HCT116 (cell line): ENCODE measurements around the gene MGAT4C. TPM values are rescaled to one million over a fixed set of nuclear protein-coding genes. Genes with fewer than 3 reads are reported as not detected.

Source experiments
- ATAC-seq: fragments of 200-7000 bp; cut with Tn5 transposase; 2 replicates; pipeline ENCODE4 v1.9.1; 2020; ENCODE audit warnings: mild to moderate bottlenecking, moderate library complexity
- BruUV-seq: library from RNA; stranded (reverse); fragments of 400-500 nt; replicated peaks from 2 replicates; lab custom pipeline; 2021; lab: Mats Ljungman, UMichigan
- CTCF ChIA-PET: fragments of 300-600 bp; sonication (Branson Sonifier 250); formaldehyde crosslinking; loops from one replicate; lab custom pipeline; 2021; ENCODE audit warnings: antibody characterized with exemption; lab: Charles Lee
- POLR2A ChIA-PET: fragments of 300-600, 350-600 bp; sonication (Branson Sonifier 250); formaldehyde crosslinking; loops from one replicate; lab custom pipeline; 2021; ENCODE audit warnings: antibody characterized with exemption; lab: Charles Lee
- RAD21 ChIA-PET, 2 experiments: fragments of 300-600 bp; sonication (Branson Sonifier 250); formaldehyde crosslinking; loops; one replicate each; lab custom pipeline; 2023; ENCODE audit warnings: low total read pairs in 2 of 2; ENCODE audit not compliant: uncharacterized antibody in 2 of 2, unreplicated experiment in 2 of 2, low non-redundant PET in 1 of 2; lab: Charles Lee
- DNase-seq: peaks from one replicate; pipeline ENCODE4 v3.0.0-alpha.2; 2010; ENCODE audit warnings: low read depth, low spot score
- H2AFZ ChIP-seq: fragments of 200-600 bp; shearing (Covaris generic), sonication (generic); 2 replicates; pipeline ENCODE4 v1.6.1; 2017; ENCODE audit warnings: low read depth, mixed run types, mixed read lengths, antibody characterized with exemption, low read length; ENCODE audit not compliant: poor library complexity, severe bottlenecking
- H3K27ac ChIP-seq: 2 replicates; pipeline ENCODE4 v1.5.1; 2012; ENCODE audit warnings: low read depth, low read length
- H3K27me3 ChIP-seq: fragments of 200-600 bp; sonication (generic); 2 replicates; pipeline ENCODE4 v1.6.1; 2016; ENCODE audit warnings: mixed run types, low read length, mixed read lengths; ENCODE audit not compliant: insufficient read depth
- H3K36me3 ChIP-seq, 2 experiments: fragments of 200-500 bp in 1 of 2; fragments of 200-600 bp in 1 of 2; sonication (Bioruptor generic) in 1 of 2; sonication (generic) in 1 of 2; 2 replicates each; pipeline versions ENCODE4 v1.5.1 to v1.6.1; 2014 to 2016; ENCODE audit warnings: low read length in 2 of 2, inconsistent platforms in 1 of 2, mixed read lengths in 1 of 2, mixed run types in 1 of 2; ENCODE audit not compliant: insufficient read depth in 2 of 2, control insufficient read depth in 1 of 2
- H3K4me1 ChIP-seq, 2 experiments: fragments of 200-600 bp in 1 of 2; sonication (generic) in 1 of 2; 2 replicates each; pipeline versions ENCODE4 v1.5.1 to v1.6.1; 2012 to 2017; ENCODE audit warnings: low read length in 2 of 2, inconsistent platforms in 1 of 2, mild to moderate bottlenecking in 1 of 2, mixed read lengths in 1 of 2, mixed run types in 1 of 2, moderate library complexity in 1 of 2; ENCODE audit not compliant: insufficient read depth in 2 of 2, control insufficient read depth in 1 of 2
- H3K4me2 ChIP-seq: fragments of 200-600 bp; sonication (generic); 2 replicates; pipeline ENCODE4 v1.6.1; 2017; ENCODE audit warnings: mixed run types, low read length, mixed read lengths
- H3K4me3 ChIP-seq, 2 experiments: fragments of 200-600 bp in 1 of 2; sonication (generic) in 1 of 2; replicated peaks in 1 of 2; 2 replicates each; pipeline ENCODE4 v1.5.1; 2011 to 2016; ENCODE audit warnings: low read length in 2 of 2, control low read depth in 1 of 2, low read depth in 1 of 2, mild to moderate bottlenecking in 1 of 2, mixed read lengths in 1 of 2, mixed run types in 1 of 2
- H3K79me2 ChIP-seq: fragments of 200-600 bp; sonication (generic); 2 replicates; pipeline ENCODE4 v1.6.1; 2017; ENCODE audit warnings: mild to moderate bottlenecking, mixed run types, low read length, moderate library complexity, mixed read lengths; ENCODE audit not compliant: insufficient read depth
- H3K9ac ChIP-seq: fragments of 200-600 bp; sonication (generic); 2 replicates; pipeline ENCODE4 v1.6.1; 2016; ENCODE audit warnings: low read length, mixed read lengths
- H3K9me2 ChIP-seq: fragments of 200-600 bp; sonication (generic), shearing (Covaris generic); 2 replicates; pipeline ENCODE4 v1.6.1; 2017; ENCODE audit warnings: mixed run types, mild to moderate bottlenecking, moderate library complexity; ENCODE audit not compliant: insufficient read depth
- H3K9me3 ChIP-seq, 2 experiments: fragments of 200-500 bp in 1 of 2; fragments of 200-600 bp in 1 of 2; sonication (Bioruptor generic) in 1 of 2; sonication (generic) in 1 of 2; 2 replicates each; pipeline ENCODE4 v1.6.1; 2014 to 2017; ENCODE audit warnings: low read length in 2 of 2, mixed read lengths in 2 of 2, inconsistent platforms in 1 of 2, low read depth in 1 of 2, mild to moderate bottlenecking in 1 of 2, mixed run types in 1 of 2, moderate library complexity in 1 of 2; ENCODE audit not compliant: control insufficient read depth in 1 of 2, insufficient read depth in 1 of 2
- H4K20me1 ChIP-seq: fragments of 200-600 bp; sonication (generic), shearing (Covaris generic); 2 replicates; pipeline ENCODE4 v1.6.1; 2017; ENCODE audit warnings: mixed run types, mild to moderate bottlenecking, moderate library complexity; ENCODE audit not compliant: insufficient read depth
- ATF3 ChIP-seq: IDR thresholded peaks from 2 replicates; pipeline ENCODE4 v1.6.1; 2012
- CBX3 ChIP-seq: IDR thresholded peaks from 2 replicates; pipeline ENCODE4 v1.6.1; 2012; ENCODE audit warnings: low read depth
- CEBPB ChIP-seq: IDR thresholded peaks from 2 replicates; pipeline ENCODE4 v1.6.1; 2012; ENCODE audit warnings: low read depth
- CTCF ChIP-seq, 3 experiments: fragments of 200-600 bp in 1 of 3; sonication (generic) in 1 of 3; IDR thresholded peaks in 2 of 3; conservative IDR thresholded peaks in 1 of 3; 2 replicates each; pipeline ENCODE4 v1.5.1; 2012 to 2017; ENCODE audit warnings: low read depth in 2 of 3, low read length in 2 of 3, antibody characterized with exemption in 1 of 3, borderline replicate concordance in 1 of 3, control low read depth in 1 of 3, mild to moderate bottlenecking in 1 of 3, mixed read lengths in 1 of 3, mixed run types in 1 of 3, moderate library complexity in 1 of 3; ENCODE audit not compliant: insufficient read depth in 1 of 3
- EGR1 ChIP-seq: IDR thresholded peaks from 2 replicates; pipeline ENCODE4 v1.6.1; 2012; ENCODE audit warnings: low read depth
- ELF1 ChIP-seq: IDR thresholded peaks from 2 replicates; pipeline ENCODE4 v1.6.1; 2012; ENCODE audit warnings: low read depth, borderline replicate concordance
- EZH2 ChIP-seq: fragments of 200-600 bp; sonication (generic); IDR thresholded peaks from 2 replicates; pipeline ENCODE4 v1.6.1; 2017; ENCODE audit warnings: antibody characterized with exemption, mixed run types
- EZH2phosphoT487 ChIP-seq: fragments of 200-600 bp; IDR thresholded peaks from 2 replicates; pipeline ENCODE4 v1.6.1; 2018; ENCODE audit warnings: antibody characterized with exemption, borderline replicate concordance
- MAX ChIP-seq: IDR thresholded peaks from 2 replicates; pipeline ENCODE4 v1.6.1; 2012
- POLR2AphosphoS5 ChIP-seq: IDR thresholded peaks from 2 replicates; pipeline ENCODE4 v1.6.1; 2011; ENCODE audit warnings: mild to moderate bottlenecking, low read depth, low read length, moderate library complexity
- REST ChIP-seq: IDR thresholded peaks from 2 replicates; pipeline ENCODE4 v1.6.1; 2012; ENCODE audit warnings: low read depth
- SP1 ChIP-seq: IDR thresholded peaks from 2 replicates; pipeline ENCODE4 v1.6.1; 2012; ENCODE audit warnings: low read depth
- SRF ChIP-seq: IDR thresholded peaks from 2 replicates; pipeline ENCODE4 v1.6.1; 2012; ENCODE audit warnings: low read depth
- ZBTB33 ChIP-seq: IDR thresholded peaks from 2 replicates; pipeline ENCODE4 v1.6.1; 2011; ENCODE audit warnings: mild to moderate bottlenecking, low read length, moderate library complexity; ENCODE audit not compliant: insufficient replicate concordance; ENCODE audit errors: extremely low read depth
- ZNF274 ChIP-seq: fragments of 200-500 bp; sonication (Bioruptor generic); IDR thresholded peaks from 2 replicates; pipeline ENCODE4 v1.6.1; 2014; ENCODE audit warnings: mild to moderate bottlenecking, low read depth, low read length, inconsistent platforms
- intact Hi-C: fragments of 100-400 bp; cut with micrococcal nuclease; formaldehyde crosslinking; loops from 2 replicates; pipeline ENCODE4 v1.10.0; 2022
- total RNA-seq: library from RNA; stranded (reverse); gene quantifications from one replicate; pipeline ENCODE4 v1.2.1, GENCODE V29; 2021; ENCODE audit not compliant: unreplicated experiment

Gene MGAT4C
- total RNA-seq, 1 experiment from 2014 or later = not detected

- ChIA-PET CTCF (no interaction called here), POLR2A (no interaction called here), RAD21 (no interaction called here)
- DNase-seq (no peak), ATAC-seq (no peak)
- TF ChIP-seq CEBPB = no peak
- TF ChIP-seq ZNF274 = no peak
- TF ChIP-seq EGR1 = no peak
- no peak for TF ChIP-seq SRF
- no peak for TF ChIP-seq SP1
- TF ChIP-seq EZH2phosphoT487 = no peak
- TF ChIP-seq CBX3 = no peak
- TF ChIP-seq CTCF (IDR thresholded peaks at IDR 0.05 in 2 of 3, conservative IDR thresholded peaks at IDR 0.05 in 1 of 3; ENCODE audit: borderline replicate concordance in 1 of 3, insufficient read depth in 1 of 3, low read depth in 2 of 3, low read length in 2 of 3) = no peak
- no peak for TF ChIP-seq REST
- TF ChIP-seq POLR2AphosphoS5 = no peak
- no peak for TF ChIP-seq MAX
- no peak for TF ChIP-seq ZBTB33
- TF ChIP-seq EZH2 = no peak
- no peak for TF ChIP-seq ELF1
- no peak for TF ChIP-seq ATF3
- Histone ChIP-seq H3K79me2 (no peaks in the 10 kb centered on the region), H4K20me1 (no peaks in the 10 kb centered on the region), H3K9me3 (no peaks in the 10 kb centered on the region), H3K4me2 (no peak overlapping the region), H3K27ac (no peak overlapping the region), H3K4me1 (peaks cover 0 to 9% of the 10 kb centered on the region in 2 experiments; a peak in 2 of 4 replicates), H3K4me3 (no peak overlapping the region), H2AFZ (no peak overlapping the region), H3K9me2 (no peaks in the 10 kb centered on the region), H3K36me3 (no peaks in the 10 kb centered on the region), H3K9ac (no peak overlapping the region), H3K27me3 (no peaks in the 10 kb centered on the region)
- intact Hi-C loops = no loop called here
- no TSS peak for BruUV-seq
These were observed 116.5 kb downstream of the MGAT4C start for GRCh38 chr12:86139671-86140070.
